ENCODE results near the gene JUND.
A peak's percentile ranks its signal among the peaks of the same experiment; 100 is the strongest.

Gene JUND

DNA sequence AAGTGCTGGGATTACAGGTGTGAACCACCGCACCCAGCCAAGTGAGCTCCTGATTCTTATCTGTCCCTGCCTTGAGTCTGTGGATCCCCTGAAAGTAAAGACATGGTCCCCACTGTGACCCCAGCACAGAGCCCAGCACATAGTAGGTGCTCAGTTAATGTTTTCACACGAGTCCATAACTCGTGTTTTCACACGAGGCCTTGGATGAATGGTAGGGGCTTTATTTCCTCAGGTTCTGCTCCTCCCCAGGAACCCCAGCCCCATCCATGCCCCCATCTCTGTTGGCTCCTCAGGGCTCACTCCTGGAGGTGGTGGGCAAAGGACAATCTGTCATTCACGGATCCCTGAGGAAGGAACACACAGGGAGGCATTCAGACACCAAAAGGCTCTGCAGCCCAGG is 31.6 kb downstream of the JUND start:
- no peak for DNase-seq (ENCODE audit: extremely low read depth in 1 of 2, low read depth in 1 of 2)

DNA sequence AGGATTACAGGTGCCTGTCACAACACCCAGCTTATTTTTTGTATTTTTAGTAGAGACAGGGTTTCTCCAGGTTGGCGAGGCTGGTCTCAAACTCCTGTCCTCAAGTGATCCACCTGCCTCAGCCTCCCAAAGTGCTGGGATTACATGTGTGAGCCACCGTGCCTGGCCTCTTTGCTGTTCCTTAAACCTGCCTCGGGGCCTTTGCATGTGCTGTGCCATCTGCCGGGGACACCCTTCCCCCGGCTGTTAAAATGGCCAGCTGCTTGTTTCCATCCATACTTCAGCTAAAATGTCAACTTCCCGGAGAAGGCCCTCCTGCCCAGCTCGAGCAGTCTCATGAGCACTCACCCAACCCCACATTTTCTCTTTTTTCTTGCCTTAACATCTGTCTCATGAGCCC is 36.1 kb downstream of the JUND start:
- no peak for DNase-seq (ENCODE audit: extremely low read depth in 1 of 2, low read depth in 1 of 2)

DNA sequence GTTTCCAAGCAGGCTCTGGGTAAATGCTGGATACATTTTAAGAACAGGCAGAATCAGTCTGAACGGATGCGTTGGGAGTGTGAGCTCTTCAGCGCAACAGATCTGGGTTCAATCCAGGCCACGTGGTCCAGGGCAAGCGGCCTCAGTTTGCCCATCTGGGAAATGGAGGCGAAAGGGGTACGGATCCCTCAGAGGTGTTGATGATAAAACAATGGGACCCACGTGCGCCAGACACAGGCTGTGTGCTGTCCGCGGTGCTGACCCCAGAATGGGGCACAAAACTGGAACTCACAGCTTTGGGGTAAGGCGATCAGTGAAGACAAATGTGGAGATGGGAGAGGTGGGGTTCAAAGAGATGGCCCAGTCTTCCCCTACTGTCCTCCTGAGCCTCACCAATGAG is 42.1 kb downstream of the JUND start:
- no peak for DNase-seq (ENCODE audit: extremely low read depth in 1 of 2, low read depth in 1 of 2)

DNA sequence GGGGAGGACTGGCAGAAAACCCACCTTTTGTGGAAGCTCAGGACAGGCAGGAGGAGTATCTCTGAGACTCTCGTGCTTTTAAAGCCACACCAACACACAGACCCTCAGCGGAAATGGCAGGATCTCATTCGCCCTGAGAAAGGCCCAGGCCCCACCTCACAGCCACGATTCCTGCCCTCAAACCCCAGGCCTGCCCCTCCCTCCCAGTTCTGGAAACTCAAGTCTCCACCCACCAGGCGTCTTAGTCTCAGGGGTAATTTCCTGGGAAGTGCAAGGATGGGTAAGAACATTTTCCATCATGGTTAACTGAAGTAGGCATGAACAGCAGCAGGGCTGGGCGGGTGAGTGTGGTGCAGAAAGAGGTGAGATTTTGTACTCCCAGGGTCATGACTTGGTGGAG is 47.2 kb downstream of the JUND start:
- DNase-seq (ENCODE audit: extremely low read depth in 1 of 2, low read depth in 1 of 2) = no peak

DNA sequence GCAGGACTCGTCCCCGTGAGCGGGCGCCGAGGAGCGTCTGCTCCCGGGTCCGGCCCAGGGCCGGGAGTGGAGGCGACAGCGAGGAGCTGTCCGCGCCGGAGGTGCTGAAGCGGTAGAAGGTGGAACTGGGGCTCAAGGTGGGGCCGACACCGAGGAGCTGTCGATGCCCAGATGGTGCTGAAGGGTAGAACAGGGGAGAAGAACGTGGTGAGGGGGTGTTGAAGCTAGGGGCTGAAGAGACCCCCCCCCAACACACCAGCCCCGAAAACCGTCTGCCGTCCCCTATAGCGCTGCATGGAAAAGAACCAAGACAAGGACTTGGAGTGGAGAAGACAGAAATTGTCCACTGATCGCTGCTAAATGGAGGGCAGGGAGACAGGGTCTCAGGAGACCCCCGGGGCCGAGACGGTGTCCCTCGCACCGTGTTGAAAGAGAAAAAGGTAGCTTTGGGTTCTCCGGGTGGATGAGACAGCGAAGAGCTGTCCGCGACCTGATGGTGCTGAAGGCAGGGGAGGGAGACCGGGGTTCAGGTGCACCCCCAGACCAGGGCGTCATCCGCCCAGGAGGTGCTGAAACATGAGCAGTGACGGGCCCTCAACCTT is 48.1 kb downstream of the JUND start:
- peak in 1 of 2 donors; percentile 24 for DNase-seq (ENCODE audit: extremely low read depth in 1 of 2, low read depth in 1 of 2)

DNA sequence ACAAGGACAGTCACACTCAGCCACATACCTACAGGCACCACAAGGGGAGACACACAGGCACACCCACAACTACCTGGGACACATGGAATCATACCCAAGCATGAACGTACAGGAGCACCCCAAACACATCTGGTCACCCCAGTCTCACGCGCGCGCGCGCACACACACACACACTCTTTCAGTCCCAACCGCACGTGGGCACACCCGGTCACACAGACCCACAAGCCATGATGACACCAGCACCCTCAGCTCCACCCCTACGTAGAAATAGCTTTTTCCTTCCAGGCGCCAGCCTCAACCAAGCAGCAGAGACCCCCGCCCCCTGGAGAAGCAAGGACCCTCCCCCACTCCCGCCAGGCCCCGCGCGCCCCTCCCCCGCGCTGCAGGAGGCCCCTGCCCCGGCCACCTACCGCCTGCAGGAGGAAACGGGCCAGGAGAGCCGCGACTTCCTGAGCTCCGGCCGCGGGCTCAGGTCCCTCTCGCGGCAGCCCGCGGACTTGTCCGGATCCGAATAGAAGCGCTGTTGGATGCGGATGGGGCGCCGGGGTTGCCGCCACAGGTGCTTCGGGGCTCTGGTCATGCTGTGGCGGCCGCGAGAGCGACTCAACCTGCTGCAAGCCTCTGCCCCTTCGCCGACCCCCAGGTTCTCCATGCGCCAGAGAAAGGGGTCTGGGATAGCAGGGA is 48.7 kb downstream of the JUND start:
- DNase-seq (ENCODE audit: extremely low read depth in 1 of 2, low read depth in 1 of 2) = no peak

DNA sequence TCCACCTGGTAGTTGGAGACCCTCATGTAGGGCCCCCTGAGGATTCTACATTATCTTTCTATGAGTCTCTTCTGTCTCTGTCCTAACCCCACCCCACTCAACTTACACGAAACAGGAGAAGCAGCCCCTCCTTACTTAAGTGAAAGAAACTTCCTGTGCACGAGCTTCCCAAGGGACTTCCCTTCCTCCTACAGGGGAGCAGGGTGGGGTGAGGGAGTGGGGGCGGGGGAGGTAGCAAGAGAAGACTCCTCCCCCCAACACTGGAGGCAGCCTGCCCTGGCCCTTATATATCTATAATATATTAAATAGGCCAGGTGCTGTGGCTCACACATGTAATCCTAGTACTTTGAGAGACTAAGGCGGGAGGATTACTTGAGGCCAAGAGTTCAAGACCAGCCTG is 49.6 kb downstream of the JUND start:
- DNase-seq (ENCODE audit: extremely low read depth in 1 of 2, low read depth in 1 of 2) = no peak

DNA sequence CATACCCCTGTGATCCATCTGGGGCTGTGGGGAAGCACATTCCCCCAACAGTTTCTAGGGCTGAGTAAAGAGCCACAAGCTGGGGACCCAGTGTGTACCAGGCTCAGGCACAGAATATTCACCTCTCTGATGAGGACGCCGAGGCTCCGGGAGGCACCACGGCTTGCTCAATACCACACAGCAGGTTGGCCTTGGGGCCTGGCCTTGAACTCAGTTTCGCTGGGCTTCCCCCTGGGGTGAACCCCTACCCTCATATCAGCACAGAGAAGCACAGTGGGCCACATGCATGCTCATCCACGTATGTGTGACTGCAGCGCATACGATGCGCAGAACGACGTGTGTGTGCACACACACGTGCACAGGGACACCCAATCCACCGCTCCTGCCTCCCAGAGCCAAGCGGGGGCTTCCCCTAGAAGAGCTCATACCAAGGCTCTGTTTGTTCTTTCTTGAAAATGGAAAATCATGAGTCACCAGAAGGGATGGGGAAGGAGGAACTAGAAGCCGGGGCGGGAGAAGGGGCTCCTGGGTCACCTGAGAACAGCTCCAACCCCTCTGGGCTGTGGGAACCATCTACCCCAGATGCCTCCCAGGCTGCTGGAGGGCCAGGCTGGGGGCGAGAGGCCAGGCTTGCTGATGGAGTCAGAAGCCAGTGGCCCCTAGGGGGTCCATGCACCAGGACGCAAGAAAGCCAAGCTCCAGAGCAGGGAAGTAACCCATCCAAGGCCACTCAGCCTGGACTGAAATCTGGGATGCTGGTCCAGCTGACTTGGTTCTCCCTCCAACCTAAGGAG is 50.3 kb downstream of the JUND start:
- DNase-seq (ENCODE audit: extremely low read depth in 1 of 2, low read depth in 1 of 2) = no peak

DNA sequence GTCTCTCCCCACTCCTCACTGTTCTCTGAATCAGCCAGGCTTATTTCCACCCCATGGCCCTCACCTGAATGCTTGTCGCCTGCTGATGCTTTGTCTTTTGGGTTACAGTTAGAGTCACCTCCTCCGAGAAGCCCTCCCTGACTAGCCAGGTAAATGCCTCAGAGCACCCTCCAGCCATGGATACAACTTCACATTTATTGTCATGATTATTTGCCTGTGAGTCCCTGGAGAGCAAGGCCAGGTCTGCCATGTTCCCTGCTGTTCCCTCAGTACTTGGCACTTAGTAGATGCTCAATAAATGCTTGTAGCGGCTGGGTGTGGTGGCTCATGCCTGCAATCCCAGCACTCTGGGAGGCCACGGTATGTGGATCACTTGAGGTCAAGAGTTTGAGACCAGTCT is 51.5 kb downstream of the JUND start:
- DNase-seq (ENCODE audit: extremely low read depth in 1 of 2, low read depth in 1 of 2) = no peak

Measured in activated CD8-positive, alpha-beta memory T cell treated with anti-CD3 and anti-CD28 coated beads for 1 hour (primary cell).